HCT116 (cell line): Measurements from ENCODE around the gene PDE9A. TPM values are rescaled to one million over a fixed set of nuclear protein-coding genes. Genes with fewer than 3 reads are reported as not detected.

Source experiments
- ATAC-seq: fragments of 200-7000 bp; cut with Tn5 transposase; 2 replicates; pipeline ENCODE4 v1.9.1; 2020; ENCODE audit warnings: mild to moderate bottlenecking, moderate library complexity
- BruUV-seq: library from RNA; stranded (reverse); fragments of 400-500 nt; replicated peaks from 2 replicates; lab custom pipeline; 2021; lab: Mats Ljungman, UMichigan
- CTCF ChIA-PET: fragments of 300-600 bp; sonication (Branson Sonifier 250); formaldehyde crosslinking; loops from one replicate; lab custom pipeline; 2021; ENCODE audit warnings: antibody characterized with exemption; lab: Charles Lee
- POLR2A ChIA-PET: fragments of 300-600, 350-600 bp; sonication (Branson Sonifier 250); formaldehyde crosslinking; loops from one replicate; lab custom pipeline; 2021; ENCODE audit warnings: antibody characterized with exemption; lab: Charles Lee
- RAD21 ChIA-PET, 2 experiments: fragments of 300-600 bp; sonication (Branson Sonifier 250); formaldehyde crosslinking; loops; one replicate each; lab custom pipeline; 2023; ENCODE audit warnings: low total read pairs in 2 of 2; ENCODE audit not compliant: uncharacterized antibody in 2 of 2, unreplicated experiment in 2 of 2, low non-redundant PET in 1 of 2; lab: Charles Lee
- DNase-seq: peaks from one replicate; pipeline ENCODE4 v3.0.0-alpha.2; 2010; ENCODE audit warnings: low read depth, low spot score
- H2AFZ ChIP-seq: fragments of 200-600 bp; shearing (Covaris generic), sonication (generic); 2 replicates; pipeline ENCODE4 v1.6.1; 2017; ENCODE audit warnings: low read depth, mixed run types, mixed read lengths, antibody characterized with exemption, low read length; ENCODE audit not compliant: poor library complexity, severe bottlenecking
- H3K27ac ChIP-seq: 2 replicates; pipeline ENCODE4 v1.5.1; 2012; ENCODE audit warnings: low read depth, low read length
- H3K27me3 ChIP-seq: fragments of 200-600 bp; sonication (generic); 2 replicates; pipeline ENCODE4 v1.6.1; 2016; ENCODE audit warnings: mixed run types, low read length, mixed read lengths; ENCODE audit not compliant: insufficient read depth
- H3K36me3 ChIP-seq, 2 experiments: fragments of 200-500 bp in 1 of 2; fragments of 200-600 bp in 1 of 2; sonication (Bioruptor generic) in 1 of 2; sonication (generic) in 1 of 2; 2 replicates each; pipeline versions ENCODE4 v1.5.1 to v1.6.1; 2014 to 2016; ENCODE audit warnings: low read length in 2 of 2, inconsistent platforms in 1 of 2, mixed read lengths in 1 of 2, mixed run types in 1 of 2; ENCODE audit not compliant: insufficient read depth in 2 of 2, control insufficient read depth in 1 of 2
- H3K4me1 ChIP-seq, 2 experiments: fragments of 200-600 bp in 1 of 2; sonication (generic) in 1 of 2; 2 replicates each; pipeline versions ENCODE4 v1.5.1 to v1.6.1; 2012 to 2017; ENCODE audit warnings: low read length in 2 of 2, inconsistent platforms in 1 of 2, mild to moderate bottlenecking in 1 of 2, mixed read lengths in 1 of 2, mixed run types in 1 of 2, moderate library complexity in 1 of 2; ENCODE audit not compliant: insufficient read depth in 2 of 2, control insufficient read depth in 1 of 2
- H3K4me2 ChIP-seq: fragments of 200-600 bp; sonication (generic); 2 replicates; pipeline ENCODE4 v1.6.1; 2017; ENCODE audit warnings: mixed run types, low read length, mixed read lengths
- H3K4me3 ChIP-seq, 2 experiments: fragments of 200-600 bp in 1 of 2; sonication (generic) in 1 of 2; replicated peaks in 1 of 2; 2 replicates each; pipeline ENCODE4 v1.5.1; 2011 to 2016; ENCODE audit warnings: low read length in 2 of 2, control low read depth in 1 of 2, low read depth in 1 of 2, mild to moderate bottlenecking in 1 of 2, mixed read lengths in 1 of 2, mixed run types in 1 of 2
- H3K79me2 ChIP-seq: fragments of 200-600 bp; sonication (generic); 2 replicates; pipeline ENCODE4 v1.6.1; 2017; ENCODE audit warnings: mild to moderate bottlenecking, mixed run types, low read length, moderate library complexity, mixed read lengths; ENCODE audit not compliant: insufficient read depth
- H3K9ac ChIP-seq: fragments of 200-600 bp; sonication (generic); 2 replicates; pipeline ENCODE4 v1.6.1; 2016; ENCODE audit warnings: low read length, mixed read lengths
- H3K9me2 ChIP-seq: fragments of 200-600 bp; sonication (generic), shearing (Covaris generic); 2 replicates; pipeline ENCODE4 v1.6.1; 2017; ENCODE audit warnings: mixed run types, mild to moderate bottlenecking, moderate library complexity; ENCODE audit not compliant: insufficient read depth
- H3K9me3 ChIP-seq, 2 experiments: fragments of 200-500 bp in 1 of 2; fragments of 200-600 bp in 1 of 2; sonication (Bioruptor generic) in 1 of 2; sonication (generic) in 1 of 2; 2 replicates each; pipeline ENCODE4 v1.6.1; 2014 to 2017; ENCODE audit warnings: low read length in 2 of 2, mixed read lengths in 2 of 2, inconsistent platforms in 1 of 2, low read depth in 1 of 2, mild to moderate bottlenecking in 1 of 2, mixed run types in 1 of 2, moderate library complexity in 1 of 2; ENCODE audit not compliant: control insufficient read depth in 1 of 2, insufficient read depth in 1 of 2
- H4K20me1 ChIP-seq: fragments of 200-600 bp; sonication (generic), shearing (Covaris generic); 2 replicates; pipeline ENCODE4 v1.6.1; 2017; ENCODE audit warnings: mixed run types, mild to moderate bottlenecking, moderate library complexity; ENCODE audit not compliant: insufficient read depth
- ATF3 ChIP-seq: IDR thresholded peaks from 2 replicates; pipeline ENCODE4 v1.6.1; 2012
- CBX3 ChIP-seq: IDR thresholded peaks from 2 replicates; pipeline ENCODE4 v1.6.1; 2012; ENCODE audit warnings: low read depth
- CEBPB ChIP-seq: IDR thresholded peaks from 2 replicates; pipeline ENCODE4 v1.6.1; 2012; ENCODE audit warnings: low read depth
- CTCF ChIP-seq, 3 experiments: fragments of 200-600 bp in 1 of 3; sonication (generic) in 1 of 3; IDR thresholded peaks in 2 of 3; conservative IDR thresholded peaks in 1 of 3; 2 replicates each; pipeline ENCODE4 v1.5.1; 2012 to 2017; ENCODE audit warnings: low read depth in 2 of 3, low read length in 2 of 3, antibody characterized with exemption in 1 of 3, borderline replicate concordance in 1 of 3, control low read depth in 1 of 3, mild to moderate bottlenecking in 1 of 3, mixed read lengths in 1 of 3, mixed run types in 1 of 3, moderate library complexity in 1 of 3; ENCODE audit not compliant: insufficient read depth in 1 of 3
- EZH2 ChIP-seq: fragments of 200-600 bp; sonication (generic); IDR thresholded peaks from 2 replicates; pipeline ENCODE4 v1.6.1; 2017; ENCODE audit warnings: antibody characterized with exemption, mixed run types
- JUND ChIP-seq: IDR thresholded peaks from 2 replicates; pipeline ENCODE4 v1.6.1; 2012
- SIN3A ChIP-seq: IDR thresholded peaks from 2 replicates; pipeline ENCODE4 v1.6.1; 2012; ENCODE audit warnings: low read depth
- TCF7L2 ChIP-seq: IDR thresholded peaks from 2 replicates; pipeline ENCODE4 v1.7.0; 2011; ENCODE audit warnings: borderline replicate concordance, inconsistent platforms; ENCODE audit not compliant: insufficient read depth, insufficient read length; ENCODE audit errors: extremely low read depth
- YY1 ChIP-seq: IDR thresholded peaks from 2 replicates; pipeline ENCODE4 v1.6.1; 2011; ENCODE audit warnings: low read length, low read depth, moderate library complexity, mild to moderate bottlenecking; ENCODE audit not compliant: insufficient replicate concordance; ENCODE audit errors: extremely low read depth
- intact Hi-C: fragments of 100-400 bp; cut with micrococcal nuclease; formaldehyde crosslinking; loops from 2 replicates; pipeline ENCODE4 v1.10.0; 2022
- total RNA-seq: library from RNA; stranded (reverse); gene quantifications from one replicate; pipeline ENCODE4 v1.2.1, GENCODE V29; 2021; ENCODE audit not compliant: unreplicated experiment

The PDE9A gene
- total RNA-seq, 1 experiment from 2014 or later, result 31.4 TPM

- no peaks in the 10 kb centered on the region for H3K9me3 ChIP-seq
- H3K4me3 ChIP-seq, result no peak overlapping the region
- DNase-seq (no peak), ATAC-seq (no peak)
- H3K4me1 ChIP-seq, result no peaks in the 10 kb centered on the region; a peak in 1 of 4 replicates
- ChIA-PET POLR2A (no interaction called here), CTCF (no interaction called here), RAD21 (no interaction called here)
- no peak overlapping the region for H3K4me2 ChIP-seq
- intact Hi-C loops, result loop anchor here (10.0 kb wide), 1 partner anchor 108 kb away; no protein-coding TSS in a partner anchor
- no TSS peak for BruUV-seq
- no peaks in the 10 kb centered on the region for H3K36me3 ChIP-seq
- H4K20me1 ChIP-seq, result no peaks in the 10 kb centered on the region
- no peak overlapping the region for H3K9ac ChIP-seq
- H3K27me3 ChIP-seq, result peaks cover 3% of the 10 kb centered on the region; the same call in 1 of the 2 replicates
- TF ChIP-seq TCF7L2, result no peak
- TF ChIP-seq YY1, result no peak
- no peak for TF ChIP-seq JUND
- TF ChIP-seq EZH2, result no peak
- TF ChIP-seq CTCF (IDR thresholded peaks at IDR 0.05 in 2 of 3, conservative IDR thresholded peaks at IDR 0.05 in 1 of 3; ENCODE audit: borderline replicate concordance in 1 of 3, insufficient read depth in 1 of 3, low read depth in 2 of 3, low read length in 2 of 3), result no peak
- TF ChIP-seq ATF3, result no peak
- TF ChIP-seq CBX3, result no peak
- no peak for TF ChIP-seq SIN3A
- TF ChIP-seq CEBPB, result no peak
- H3K27ac ChIP-seq, result no peak overlapping the region
- H3K9me2 ChIP-seq, result no peaks in the 10 kb centered on the region
- H3K79me2 ChIP-seq, result no peaks in the 10 kb centered on the region
- H2AFZ ChIP-seq, result no peak overlapping the region
These were observed 36.5 kb upstream of the PDE9A start for GRCh38 chr21:42616941-42617340.
